ENCODE measurements around the gene FEM1A.

- TF ChIP-seq POLR2A (IDR thresholded peaks at IDR 0.05) (no peak), CTCF (IDR thresholded peaks at IDR 0.05) (no peak)
Measured at GRCh38 chr19:4807188-4807587, 15.7 kb downstream of the FEM1A start.

All from body of pancreas (tissue), 4 donors.